Fibroblast of lung (primary cell): ENCODE measurements around the gene CAMK2G. TPM values are rescaled to one million over a fixed set of nuclear protein-coding genes. Genes with fewer than 3 reads are reported as not detected.

ENCODE experiments used
- DNase-seq, 2 donors: peaks; one replicate each; pipeline versions ENCODE4 v3.0.0 to v3.0.0-alpha.2; 2010; ENCODE audit warnings: low read depth in 2 of 2
- H2AFZ ChIP-seq: 2 replicates; pipeline ENCODE4 v1.5.1; 2012; ENCODE audit warnings: low read length, control low read depth, inconsistent platforms
- H3K27ac ChIP-seq: 2 replicates; pipeline ENCODE4 v1.5.1; 2011; ENCODE audit warnings: low read length, control low read depth; ENCODE audit not compliant: insufficient read depth
- H3K27me3 ChIP-seq: 2 replicates; pipeline ENCODE4 v1.5.1; 2011; ENCODE audit warnings: mild to moderate bottlenecking, low read length; ENCODE audit not compliant: control insufficient read depth, insufficient read depth
- H3K36me3 ChIP-seq: 2 replicates; pipeline ENCODE4 v1.5.1; 2011; ENCODE audit warnings: low read length; ENCODE audit not compliant: control insufficient read depth, insufficient read depth
- H3K4me1 ChIP-seq: 2 replicates; pipeline ENCODE4 v1.5.1; 2011; ENCODE audit warnings: low read length; ENCODE audit not compliant: control insufficient read depth, insufficient read depth; ENCODE audit errors: extremely low read depth
- H3K4me2 ChIP-seq: 2 replicates; pipeline ENCODE4 v1.5.1; 2011; ENCODE audit warnings: low read length, control low read depth; ENCODE audit not compliant: insufficient read depth; ENCODE audit errors: extremely low read depth
- H3K4me3 ChIP-seq, 4 experiments: fragments of 200-600 bp in 1 of 4; sonication (generic) in 1 of 4; replicated peaks in 1 of 4; 2 replicates each; pipeline ENCODE4 v1.5.1; 2011 to 2016; ENCODE audit warnings: low read length in 4 of 4, low read depth in 3 of 4, mild to moderate bottlenecking in 3 of 4, control low read depth in 2 of 4, inconsistent platforms in 1 of 4, mixed read lengths in 1 of 4; ENCODE audit not compliant: insufficient read depth in 1 of 4; ENCODE audit errors: control extremely low read depth in 1 of 4
- H3K79me2 ChIP-seq: 2 replicates; pipeline ENCODE4 v1.5.1; 2012; ENCODE audit warnings: mild to moderate bottlenecking, low read length, inconsistent platforms; ENCODE audit not compliant: control insufficient read depth, insufficient read depth
- H3K9ac ChIP-seq: 2 replicates; pipeline ENCODE4 v1.5.1; 2011; ENCODE audit warnings: mild to moderate bottlenecking, low read length, control low read depth; ENCODE audit not compliant: insufficient read depth
- H3K9me3 ChIP-seq: 2 replicates; pipeline ENCODE4 v1.5.1; 2012; ENCODE audit warnings: low read depth, low read length; ENCODE audit not compliant: control insufficient read depth, insufficient read depth
- H4K20me1 ChIP-seq: 2 replicates; pipeline ENCODE4 v1.5.1; 2011; ENCODE audit warnings: low read length; ENCODE audit not compliant: control insufficient read depth, insufficient read depth; ENCODE audit errors: extremely low read depth
- EZH2 ChIP-seq: IDR thresholded peaks from 2 replicates; pipeline ENCODE4 v1.5.1; 2012; ENCODE audit warnings: low read length, control low read depth, mild to moderate bottlenecking; ENCODE audit errors: missing control alignments
- polyA plus RNA-seq, 2 donors: library from polyadenylated mRNA; depleted of rRNA in 1 of 2; stranded (reverse) in 1 of 2; unstranded in 1 of 2; fragments of >200 nt; gene quantifications; 2 replicates each; pipeline ENCODE4 v1.2.1, GENCODE V29; 2011 to 2012; ENCODE audit warnings: missing spikeins in 1 of 2
- total RNA-seq: library from RNA; depleted of rRNA; stranded (reverse); fragments of >200 nt; gene quantifications from 2 replicates; pipeline ENCODE4 v1.2.1, GENCODE V29; 2014
- TF ChIP-seq, protein P1 (sequence below), 2 donors: IDR thresholded peaks in 1 of 2; conservative IDR thresholded peaks in 1 of 2; 1 replicate in 1 of 2; 2 replicates in 1 of 2; pipeline ENCODE4 v1.5.1; 2011 to 2012; ENCODE audit warnings: low read length in 2 of 2, control low read depth in 1 of 2, inconsistent platforms in 1 of 2, low read depth in 1 of 2, mild to moderate bottlenecking in 1 of 2

Gene CAMK2G
- total and polyA plus RNA-seq, 2 donors (not counting 1 experiment from before 2014, with no cell fraction given) = 25.9 to 32.2 TPM

- H3K27ac ChIP-seq = no peak overlapping the region
- no peaks in the 10 kb centered on the region for H3K9me3 ChIP-seq
- no peaks in the 10 kb centered on the region for H3K27me3 ChIP-seq
- no peaks in the 10 kb centered on the region for H3K79me2 ChIP-seq
- H2AFZ ChIP-seq = no peak overlapping the region
- H3K9ac ChIP-seq = no peak overlapping the region
- H3K4me3 ChIP-seq = no peak overlapping the region
- no peaks in the 10 kb centered on the region for H3K36me3 ChIP-seq
- no peaks in the 10 kb centered on the region for H4K20me1 ChIP-seq
- no peak overlapping the region for H3K4me2 ChIP-seq
- peak; percentile 73 to 98 for DNase-seq
- H3K4me1 ChIP-seq = peaks cover 19% of the 10 kb centered on the region
- TF ChIP-seq, protein P1, sequence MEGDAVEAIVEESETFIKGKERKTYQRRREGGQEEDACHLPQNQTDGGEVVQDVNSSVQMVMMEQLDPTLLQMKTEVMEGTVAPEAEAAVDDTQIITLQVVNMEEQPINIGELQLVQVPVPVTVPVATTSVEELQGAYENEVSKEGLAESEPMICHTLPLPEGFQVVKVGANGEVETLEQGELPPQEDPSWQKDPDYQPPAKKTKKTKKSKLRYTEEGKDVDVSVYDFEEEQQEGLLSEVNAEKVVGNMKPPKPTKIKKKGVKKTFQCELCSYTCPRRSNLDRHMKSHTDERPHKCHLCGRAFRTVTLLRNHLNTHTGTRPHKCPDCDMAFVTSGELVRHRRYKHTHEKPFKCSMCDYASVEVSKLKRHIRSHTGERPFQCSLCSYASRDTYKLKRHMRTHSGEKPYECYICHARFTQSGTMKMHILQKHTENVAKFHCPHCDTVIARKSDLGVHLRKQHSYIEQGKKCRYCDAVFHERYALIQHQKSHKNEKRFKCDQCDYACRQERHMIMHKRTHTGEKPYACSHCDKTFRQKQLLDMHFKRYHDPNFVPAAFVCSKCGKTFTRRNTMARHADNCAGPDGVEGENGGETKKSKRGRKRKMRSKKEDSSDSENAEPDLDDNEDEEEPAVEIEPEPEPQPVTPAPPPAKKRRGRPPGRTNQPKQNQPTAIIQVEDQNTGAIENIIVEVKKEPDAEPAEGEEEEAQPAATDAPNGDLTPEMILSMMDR (conservative IDR thresholded peaks at IDR 0.05 in 1 of 2, IDR thresholded peaks at IDR 0.05 in 1 of 2; ENCODE audit: low read depth in 1 of 2, low read length in 2 of 2) = no peak
- no peak for TF ChIP-seq EZH2
These were observed 20.1 kb upstream of the CAMK2G start for GRCh38 chr10:73894245-73894971.

GRCh38 chr10:73893426-73893825 lies 19.1 kb upstream of the CAMK2G start:
- Histone ChIP-seq H3K27me3 (no peaks in the 10 kb centered on the region), H3K9me3 (no peaks in the 10 kb centered on the region), H4K20me1 (no peaks in the 10 kb centered on the region), H3K4me2 (no peak overlapping the region), H3K36me3 (no peaks in the 10 kb centered on the region), H3K27ac (no peak overlapping the region), H3K4me3 (no peak overlapping the region), H3K4me1 (peaks cover 17% of the 10 kb centered on the region), H3K79me2 (no peaks in the 10 kb centered on the region), H3K9ac (no peak overlapping the region), H2AFZ (no peak overlapping the region)
- DNase-seq = no peak
- TF ChIP-seq, protein P1 (conservative IDR thresholded peaks at IDR 0.05 in 1 of 2, IDR thresholded peaks at IDR 0.05 in 1 of 2; ENCODE audit: low read depth in 1 of 2, low read length in 2 of 2) = no peak
- no peak for TF ChIP-seq EZH2

DNA sequence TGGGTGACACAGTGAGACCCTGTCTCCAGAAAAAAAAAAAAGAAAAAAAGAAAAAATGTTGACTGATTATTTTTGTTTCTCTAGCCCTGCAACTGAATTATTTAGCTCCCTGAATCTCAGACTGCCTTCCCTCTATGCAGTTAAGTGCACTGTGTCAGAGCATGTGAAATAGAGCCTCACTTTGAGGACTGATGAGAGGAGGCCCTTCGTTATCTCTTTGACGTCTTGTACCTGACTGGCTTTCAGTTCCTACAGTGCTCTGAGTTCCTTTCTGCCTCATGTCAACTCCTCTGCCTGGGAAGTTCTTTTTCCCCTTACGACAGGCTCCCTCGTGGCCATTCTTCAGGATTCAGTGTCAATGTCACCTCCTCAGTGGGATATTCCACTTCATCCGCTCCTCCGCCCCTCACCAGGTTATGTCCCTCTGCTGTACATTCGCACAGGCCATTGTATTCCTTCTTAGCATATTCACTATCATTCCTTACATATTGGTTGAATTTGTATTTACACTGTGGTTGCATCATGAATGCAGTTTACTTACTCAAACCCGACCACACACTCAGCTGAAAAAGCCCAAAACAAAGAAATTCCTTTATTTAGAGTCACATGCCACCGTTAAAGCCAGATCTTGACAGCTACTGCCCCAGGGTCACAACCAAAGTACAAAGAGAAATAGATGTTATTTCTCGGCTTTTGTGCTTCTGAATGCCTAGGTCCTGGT lies 18.1 kb upstream of the CAMK2G start:
- Histone ChIP-seq H2AFZ (no peak overlapping the region), H3K9ac (no peak overlapping the region), H3K9me3 (no peaks in the 10 kb centered on the region), H3K27ac (no peak overlapping the region), H4K20me1 (no peaks in the 10 kb centered on the region), H3K79me2 (no peaks in the 10 kb centered on the region), H3K4me2 (no peak overlapping the region), H3K4me3 (no peak overlapping the region), H3K4me1 (peaks cover 26% of the 10 kb centered on the region), H3K27me3 (no peaks in the 10 kb centered on the region), H3K36me3 (no peaks in the 10 kb centered on the region)
- TF ChIP-seq, protein P1 (conservative IDR thresholded peaks at IDR 0.05 in 1 of 2, IDR thresholded peaks at IDR 0.05 in 1 of 2; ENCODE audit: low read depth in 1 of 2, low read length in 2 of 2) = no peak
- no peak for TF ChIP-seq EZH2
- DNase-seq = peak; percentile 80
